GM12878 (cell line): ENCODE results near the gene CELSR1. TPM values are rescaled to one million over a fixed set of nuclear protein-coding genes. Genes with fewer than 3 reads are reported as not detected.

Source experiments
- ATAC-seq: fragments of 200-7000 bp; cut with Tn5 transposase; 3 replicates; pipeline ENCODE4 v1.9.1; 2020; ENCODE audit warnings: mild to moderate bottlenecking, moderate library complexity
- BruUV-seq: library from RNA; stranded (reverse); fragments of 400-500 nt; replicated peaks from 2 replicates; lab custom pipeline; 2021; lab: Mats Ljungman, UMichigan
- CTCF ChIA-PET: fragments of 300-600 bp; sonication (Branson Sonifier 250); formaldehyde crosslinking; extraction: SDS; loops from one replicate; lab custom pipeline; 2021; ENCODE audit warnings: inconsistent platforms; lab: Yijun Ruan, JAX
- POLR2A ChIA-PET: fragments of 350-600 bp; formaldehyde crosslinking; extraction: SDS; loops from one replicate; lab custom pipeline; 2021; ENCODE audit warnings: inconsistent platforms; lab: Charles Lee
- RAD21 ChIA-PET: fragments of 300-600 bp; sonication (Branson Sonifier 250); formaldehyde crosslinking; loops from one replicate; lab custom pipeline; 2023; ENCODE audit warnings: antibody characterized with exemption; ENCODE audit not compliant: unreplicated experiment; lab: Charles Lee
- SMC1A ChIA-PET: fragments of 300-600 bp; sonication (Branson Sonifier 250); formaldehyde crosslinking; loops from one replicate; lab custom pipeline; 2023; ENCODE audit not compliant: unreplicated experiment, uncharacterized antibody; lab: Charles Lee
- DNase-seq: peaks from one replicate; pipeline ENCODE4 v3.0.0-alpha.2; 2011; ENCODE audit warnings: low read depth, low spot score
- FAIRE-seq: peaks from 3 replicates; lab custom pipeline; 2011; peaks lifted over from hg19 to GRCh38; lab: Jason Lieb, UNC
- H2AFZ ChIP-seq: 2 replicates; pipeline ENCODE4 v1.6.0; 2011; ENCODE audit warnings: low read depth, low read length, control low read depth; ENCODE audit not compliant: control insufficient read depth
- H3K27ac ChIP-seq: 2 replicates; pipeline ENCODE4 v1.5.1; 2011; ENCODE audit warnings: control low read depth; ENCODE audit not compliant: control insufficient read depth, insufficient read depth
- H3K27me3 ChIP-seq, 2 experiments: replicated peaks in 1 of 2; 2 replicates each; pipeline versions ENCODE4 v1.6.0 to v1.6.1; 2011; ENCODE audit warnings: low read length in 1 of 2; ENCODE audit not compliant: control insufficient read depth in 2 of 2, insufficient read depth in 2 of 2
- H3K36me3 ChIP-seq, 2 experiments: 2 replicates each; pipeline ENCODE4 v1.5.1; 2011; ENCODE audit warnings: low read length in 1 of 2; ENCODE audit not compliant: control insufficient read depth in 2 of 2, insufficient read depth in 2 of 2
- H3K4me1 ChIP-seq: 2 replicates; pipeline ENCODE4 v1.6.1; 2011; ENCODE audit warnings: mild to moderate bottlenecking, low read length, moderate library complexity, mixed read lengths; ENCODE audit not compliant: control insufficient read depth, insufficient read depth
- H3K4me2 ChIP-seq: 2 replicates; pipeline ENCODE4 v1.6.0; 2011; ENCODE audit warnings: control low read depth; ENCODE audit not compliant: control insufficient read depth, insufficient read depth
- H3K4me3 ChIP-seq: fragments of 200-600 bp; sonication (generic); 2 replicates; pipeline ENCODE4 v1.5.1; 2016
- H3K79me2 ChIP-seq: 2 replicates; pipeline ENCODE4 v1.6.0; 2011; ENCODE audit warnings: low read length; ENCODE audit not compliant: control insufficient read depth, insufficient read depth
- H3K9ac ChIP-seq: 2 replicates; pipeline ENCODE4 v1.8.0; 2011; ENCODE audit warnings: low read length, control low read depth, mixed read lengths; ENCODE audit not compliant: control insufficient read depth, insufficient read depth
- H3K9me3 ChIP-seq: replicated peaks from 3 replicates; pipeline ENCODE4 v1.5.1; 2011; ENCODE audit warnings: mild to moderate bottlenecking, low read length; ENCODE audit not compliant: control insufficient read depth, insufficient read depth
- H4K20me1 ChIP-seq: 2 replicates; pipeline ENCODE4 v1.6.0; 2011; ENCODE audit not compliant: control insufficient read depth, insufficient read depth
- BACH1 ChIP-seq: fragments of 450-650 bp; IDR thresholded peaks from 2 replicates; pipeline ENCODE4 v1.6.1; 2017; ENCODE audit warnings: mild to moderate bottlenecking, borderline replicate concordance
- ESRRA ChIP-seq: IDR thresholded peaks from 2 replicates; pipeline ENCODE4 v1.6.1; 2012; ENCODE audit warnings: mild to moderate bottlenecking, low read length, improper control_type of control experiment
- FOS ChIP-seq: IDR thresholded peaks from 3 replicates; pipeline ENCODE4 v1.6.1; 2011; ENCODE audit warnings: borderline replicate concordance; ENCODE audit not compliant: insufficient read length; ENCODE audit errors: extremely low read depth
- HDGF ChIP-seq: fragments of 450-650 bp; IDR thresholded peaks from 2 replicates; pipeline ENCODE4 v1.6.1; 2016; ENCODE audit warnings: antibody characterized with exemption
- IRF4 ChIP-seq: IDR thresholded peaks from 2 replicates; pipeline ENCODE4 v1.6.1; 2011; ENCODE audit warnings: low read depth, low read length
- MEF2B ChIP-seq: fragments of 450-650 bp; IDR thresholded peaks from 2 replicates; pipeline ENCODE4 v1.6.1; 2018; ENCODE audit warnings: mild to moderate bottlenecking, moderate library complexity; ENCODE audit not compliant: partially characterized antibody, poor library complexity, severe bottlenecking
- NR2C2 ChIP-seq: IDR thresholded peaks from 2 replicates; pipeline ENCODE4 v1.6.1; 2011; ENCODE audit warnings: borderline replicate concordance, low read depth; ENCODE audit not compliant: control insufficient read depth, insufficient read length
- NRF1 ChIP-seq: conservative IDR thresholded peaks from 2 replicates; pipeline ENCODE4 v1.6.1; 2011; ENCODE audit warnings: mild to moderate bottlenecking, low read depth, low read length, improper control_type of control experiment
- REST ChIP-seq: IDR thresholded peaks from 2 replicates; pipeline ENCODE4 v1.6.1; 2012; ENCODE audit warnings: mild to moderate bottlenecking, low read depth, low read length
- SREBF2 ChIP-seq: IDR thresholded peaks from 2 replicates; pipeline ENCODE4 v1.6.1; 2012; ENCODE audit warnings: mild to moderate bottlenecking, low read length
- WRNIP1 ChIP-seq: IDR thresholded peaks from 2 replicates; pipeline ENCODE4 v1.6.1; 2011; ENCODE audit warnings: low read depth, low read length, improper control_type of control experiment, borderline replicate concordance
- ZBED1 ChIP-seq: IDR thresholded peaks from 2 replicates; pipeline ENCODE4 v1.6.1; 2016; ENCODE audit warnings: borderline replicate concordance
- ZNF384 ChIP-seq: IDR thresholded peaks from 2 replicates; pipeline ENCODE4 v1.6.1; 2012; ENCODE audit warnings: low read depth, mild to moderate bottlenecking, low read length, improper control_type of control experiment, borderline replicate concordance
- WGBS: methylation state at CpG from one replicate; pipeline ENCODE4 v1.1.6; 2016; ENCODE audit warnings: low lambda C conversion rate; ENCODE audit not compliant: insufficient replicate concordance, insufficient coverage; ENCODE audit errors: missing lambda C conversion rate; 5-methylcytosine and 5-hydroxymethylcytosine counted together
- in situ Hi-C: fragments of 300-500 bp; cut with MboI; formaldehyde crosslinking; loops from 9 replicates; pipeline ENCODE4 v1.14.3; 2018; ENCODE audit warnings: mixed read lengths
- intact Hi-C: fragments of 100-400 bp; cut with micrococcal nuclease; formaldehyde crosslinking; loops from one replicate; pipeline ENCODE4 v1.14.2; 2022; ENCODE audit not compliant: unreplicated experiment
- polyA plus RNA-seq, 11 experiments: library from polyadenylated mRNA; depleted of rRNA in 4 of 11; unstranded in 6 of 11; stranded (reverse) in 5 of 11; fragments of >200 nt; fragmentation: Nextera tagmentation in 4 of 11; fragmentation: Illumina TruSeq in 1 of 11; extraction: Ambion mirVana in 4 of 11; extraction: Trizol in 1 of 11; gene quantifications; 1 replicate in 1 of 11; 2 replicates in 10 of 11; pipeline versions ENCODE4 v1.2.1 to v1.2.3, GENCODE V29; 2011 to 2016; ENCODE audit warnings: inconsistent platforms in 2 of 11, missing spikeins in 2 of 11, low read depth in 1 of 11
- total RNA-seq, 4 experiments: library from RNA; depleted of rRNA in 3 of 4; stranded (reverse); fragments of >200 nt in 3 of 4; fragmentation: Illumina TruSeq in 1 of 4; extraction: Trizol in 1 of 4; gene quantifications; 2 replicates each; pipeline versions ENCODE4 v1.2.1 to v1.2.3, GENCODE V29; 2013 to 2021

CELSR1 gene
- total and polyA plus RNA-seq, 10 of the 15 experiments (the other 5 are each of a cell fraction or from before 2014, with no cell fraction given) = 0.05 to 1.7 (median 0.35) TPM; not detected in 2

- 0% methylated on average over 2 of the region's 2 CpGs for WGBS
- Histone ChIP-seq H3K4me3 (no peak overlapping the region), H2AFZ (no peak overlapping the region), H3K79me2 (no peaks in the 10 kb centered on the region), H4K20me1 (no peaks in the 10 kb centered on the region), H3K9me3 (no peaks in the 10 kb centered on the region), H3K36me3 (no peaks in the 10 kb centered on the region), H3K4me1 (no peaks in the 10 kb centered on the region), H3K9ac (no peak overlapping the region), H3K27me3 (no peaks in the 10 kb centered on the region), H3K4me2 (no peak overlapping the region), H3K27ac (no peak overlapping the region)
- FAIRE-seq (no peak), ATAC-seq (no peak), DNase-seq (no peak)
- in situ Hi-C loops = no loop called here
- ChIA-PET RAD21 (no interaction called here), POLR2A (no interaction called here), CTCF (interaction anchor here (1.6 kb wide), 1 partner anchor 81 kb away, joined by 5 read pairs; no protein-coding TSS in a partner anchor), SMC1A (no interaction called here)
- no TSS peak for BruUV-seq
- intact Hi-C loops = no loop called here
- TF ChIP-seq WRNIP1 (no peak), ZNF384 (no peak), NR2C2 (no peak), BACH1 (no peak), ESRRA (no peak), MEF2B (no peak), HDGF (no peak), FOS (no peak), IRF4 (no peak), ZBED1 (no peak), NRF1 (no peak), REST (no peak), SREBF2 (no peak)
- TF ChIP-seq, all 136 proteins: peak for 0
These were observed 88.2 kb downstream of the CELSR1 start for GRCh38 chr22:46449116-46449691.
